ENCODE measurements around the gene EHMT2.

- TF ChIP-seq RCOR1 (IDR thresholded peaks at IDR 0.05; ENCODE audit: low read depth, low read length) (no peak), CTCF (IDR thresholded peaks at IDR 0.05) (no peak)
These were observed 23.3 kb downstream of the EHMT2 start for GRCh38 chr6:31874084-31874670.

Data from A549 (cell line).